T-helper 1 cell treated with Interleukin-12 subunit alpha and Interleukin-12 subunit beta and Interleukin-4 antibody, amounts not matched to agents 30 μg/mL and 1 μg/mL, for 36 hours (primary cell): ENCODE measurements around the gene POFUT2.
A peak's percentile ranks its signal among the peaks of the same experiment; 100 is the strongest.

ENCODE experiments used
- H3K27ac Mint-ChIP-seq: one replicate; pipeline ENCODE4 v1.8.0; 2021; ENCODE audit warnings: mild to moderate bottlenecking, mixed read lengths
- H3K27me3 Mint-ChIP-seq: one replicate; pipeline ENCODE4 v1.8.0; 2021; ENCODE audit warnings: low read depth, mixed read lengths
- H3K36me3 Mint-ChIP-seq: one replicate; pipeline ENCODE4 v1.8.0; 2021; ENCODE audit warnings: low read depth, mixed read lengths
- H3K4me1 Mint-ChIP-seq: one replicate; pipeline ENCODE4 v1.8.0; 2021; ENCODE audit warnings: low read depth, mixed read lengths
- H3K4me3 Mint-ChIP-seq: one replicate; pipeline ENCODE4 v1.8.0; 2021; ENCODE audit warnings: mild to moderate bottlenecking, moderate library complexity, mixed read lengths
- H3K9me3 Mint-ChIP-seq: one replicate; pipeline ENCODE4 v1.8.0; 2021; ENCODE audit warnings: mixed read lengths

The POFUT2 gene

DNA sequence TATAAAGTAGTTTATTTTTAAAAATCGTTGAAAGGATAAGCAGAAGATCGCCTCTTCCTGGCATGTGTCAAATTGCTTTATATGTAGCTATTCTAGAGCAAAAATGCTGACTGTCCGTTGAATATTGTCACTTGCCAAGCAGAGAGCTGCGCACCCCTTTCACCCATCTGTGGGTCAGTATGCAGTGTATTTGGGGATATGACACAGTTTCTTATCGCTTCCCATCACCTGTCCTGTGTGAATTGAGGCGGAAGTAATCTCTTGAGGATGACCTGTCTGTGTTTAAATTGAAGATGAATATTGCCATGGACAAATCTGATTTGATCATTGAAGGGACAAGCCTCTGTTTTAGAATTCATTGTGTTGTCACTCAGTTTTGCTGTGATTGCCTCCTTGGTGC, 52.2 kb downstream of the POFUT2 start:
- no peaks in the 10 kb centered on the region for H3K9me3 Mint-ChIP-seq
- H3K27me3 Mint-ChIP-seq: peaks cover 69% of the 10 kb centered on the region
- H3K27ac Mint-ChIP-seq: no peak overlapping the region
- no peaks in the 10 kb centered on the region for H3K36me3 Mint-ChIP-seq
- H3K4me1 Mint-ChIP-seq: peaks cover 6% of the 10 kb centered on the region
- no peak overlapping the region for H3K4me3 Mint-ChIP-seq

DNA sequence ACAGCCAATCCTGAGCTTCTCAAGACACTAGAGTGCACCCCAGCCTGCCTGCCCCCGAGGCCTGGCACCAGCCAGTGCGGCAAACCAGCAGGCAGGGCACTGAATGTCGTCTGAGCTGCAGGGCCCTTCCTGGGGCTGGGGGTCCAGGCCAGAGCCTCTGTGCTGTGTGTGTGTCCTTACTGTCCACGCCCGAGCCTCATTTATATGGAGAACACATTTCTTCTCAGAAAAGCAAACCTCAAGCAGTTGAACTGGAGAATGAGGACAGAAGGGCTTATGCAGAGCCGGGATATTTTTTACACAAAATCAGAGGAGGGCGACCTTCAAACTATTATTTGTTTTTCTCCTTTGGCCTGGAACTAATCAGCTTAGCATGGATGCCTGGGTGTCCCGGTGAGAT, 52.7 kb downstream of the POFUT2 start:
- H3K4me1 Mint-ChIP-seq: peaks cover 6% of the 10 kb centered on the region
- H3K27me3 Mint-ChIP-seq: peaks cover 67% of the 10 kb centered on the region

DNA sequence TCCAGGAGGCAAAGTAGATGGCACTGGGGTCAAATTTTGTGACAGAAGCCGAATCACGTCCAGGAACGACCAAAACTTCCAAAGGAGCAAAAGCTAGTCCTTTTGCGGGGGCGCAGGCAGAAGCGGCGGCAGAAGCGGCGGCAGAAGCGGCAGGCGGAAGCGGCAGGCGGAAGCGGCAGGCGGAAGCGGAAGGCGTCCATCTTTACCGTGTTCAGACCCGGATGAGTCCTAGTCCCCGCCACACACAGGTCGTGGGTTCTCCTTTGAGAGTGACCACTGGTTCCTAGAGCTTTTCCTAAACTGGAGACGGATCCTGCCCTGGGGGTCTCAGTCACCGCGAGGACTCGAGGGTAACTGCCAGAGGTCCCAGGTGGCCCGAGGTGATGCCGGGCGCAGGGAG, 53.6 kb downstream of the POFUT2 start:
- H3K27me3 Mint-ChIP-seq: peaks cover 59% of the 10 kb centered on the region
- H3K36me3 Mint-ChIP-seq: no peaks in the 10 kb centered on the region
- H3K4me3 Mint-ChIP-seq: no peak overlapping the region
- no peak overlapping the region for H3K27ac Mint-ChIP-seq
- H3K4me1 Mint-ChIP-seq: peaks cover 6% of the 10 kb centered on the region
- H3K9me3 Mint-ChIP-seq: no peaks in the 10 kb centered on the region

More for the DNA sequence above, 52.7 kb downstream of the POFUT2 start:
- Mint-ChIP-seq H3K36me3 (no peaks in the 10 kb centered on the region), H3K4me3 (no peak overlapping the region), H3K27ac (no peak overlapping the region), H3K9me3 (no peaks in the 10 kb centered on the region)

DNA sequence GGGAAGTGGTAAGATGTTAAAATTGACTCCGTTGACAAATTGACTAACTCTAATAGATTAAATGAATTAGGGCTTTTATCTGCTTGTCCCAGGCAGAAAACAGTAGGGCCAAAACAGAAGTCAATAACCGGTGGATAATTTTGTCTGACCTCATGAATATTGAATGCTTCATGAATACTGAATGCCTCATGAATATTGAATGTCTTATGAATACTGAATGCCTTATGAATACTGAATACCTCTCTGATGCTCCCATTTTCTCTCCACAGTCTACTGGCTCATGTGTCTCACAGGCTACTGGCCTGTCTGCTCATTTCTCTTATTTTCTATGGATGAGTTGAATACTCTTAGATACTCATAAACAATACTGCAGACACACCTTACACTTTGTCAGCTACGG, 56.0 kb downstream of the POFUT2 start:
- no peak overlapping the region for H3K4me3 Mint-ChIP-seq

DNA sequence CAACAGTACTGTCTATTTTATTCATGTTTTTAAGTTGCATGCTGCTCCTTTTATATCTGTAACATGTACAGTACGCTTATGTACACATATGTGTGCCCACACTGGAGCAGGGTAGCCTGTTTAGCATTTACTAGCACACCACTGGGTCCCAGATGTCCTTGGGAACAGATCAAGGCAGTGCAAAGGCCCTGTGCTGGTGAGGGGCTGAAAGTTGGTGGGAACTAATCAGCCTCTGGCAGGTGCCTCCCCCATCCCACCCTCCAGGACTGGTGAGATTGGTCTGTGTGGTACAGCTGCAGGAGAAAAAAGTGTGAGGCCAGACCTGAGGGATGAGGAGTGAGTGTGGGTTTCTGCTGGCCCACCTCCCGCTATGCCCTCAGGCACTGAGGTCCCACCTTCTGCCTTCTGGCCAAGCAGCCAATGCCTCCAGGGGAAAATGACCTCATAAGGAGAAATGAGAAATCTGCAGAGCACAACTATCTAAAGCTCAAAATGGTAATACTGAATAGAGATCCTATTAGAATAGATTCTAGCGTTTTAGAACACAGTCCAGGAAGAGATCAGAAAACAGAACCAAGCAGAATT, 58.9 kb downstream of the POFUT2 start:
- no peak overlapping the region for H3K27ac Mint-ChIP-seq
- peaks cover 38% of the 10 kb centered on the region for H3K4me1 Mint-ChIP-seq
- no peak overlapping the region for H3K4me3 Mint-ChIP-seq

More for the DNA sequence above, 56.0 kb downstream of the POFUT2 start:
- Mint-ChIP-seq H3K9me3 (no peaks in the 10 kb centered on the region), H3K4me1 (peaks cover 23% of the 10 kb centered on the region), H3K27me3 (peaks cover 42% of the 10 kb centered on the region), H3K27ac (no peak overlapping the region), H3K36me3 (no peaks in the 10 kb centered on the region)

DNA sequence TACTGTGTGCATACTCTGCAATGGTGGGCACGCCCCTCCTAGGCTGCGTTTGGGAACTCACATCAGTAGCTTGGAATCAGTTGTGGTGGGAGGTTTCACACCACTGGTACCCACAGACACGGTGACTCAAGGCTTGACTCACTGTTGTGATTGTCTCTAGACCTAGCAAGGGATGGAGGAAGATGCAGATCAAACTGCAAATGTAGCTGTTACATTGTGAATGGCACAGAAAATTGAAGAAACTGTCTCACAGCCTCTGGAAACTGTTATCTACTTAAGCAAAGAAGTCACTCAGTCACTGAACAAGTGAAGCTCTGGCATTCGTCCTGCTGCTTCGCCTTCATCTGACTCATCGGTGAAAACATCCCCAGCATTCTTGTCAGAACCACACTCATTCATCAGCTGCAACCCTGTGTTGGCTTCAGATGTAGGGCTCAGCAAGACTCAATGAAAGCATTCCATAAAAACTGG, 59.5 kb downstream of the POFUT2 start:
- no peak overlapping the region for H3K4me3 Mint-ChIP-seq
- peaks cover 2% of the 10 kb centered on the region for H3K36me3 Mint-ChIP-seq
- H3K4me1 Mint-ChIP-seq: peaks cover 38% of the 10 kb centered on the region
- no peaks in the 10 kb centered on the region for H3K9me3 Mint-ChIP-seq
- peak overlapping the region; percentile 83 for H3K27ac Mint-ChIP-seq
- peaks cover 17% of the 10 kb centered on the region for H3K27me3 Mint-ChIP-seq

More for the DNA sequence above, 58.9 kb downstream of the POFUT2 start:
- H3K36me3 Mint-ChIP-seq: peaks cover 2% of the 10 kb centered on the region
- H3K9me3 Mint-ChIP-seq: no peaks in the 10 kb centered on the region
- H3K27me3 Mint-ChIP-seq: peaks cover 22% of the 10 kb centered on the region

DNA sequence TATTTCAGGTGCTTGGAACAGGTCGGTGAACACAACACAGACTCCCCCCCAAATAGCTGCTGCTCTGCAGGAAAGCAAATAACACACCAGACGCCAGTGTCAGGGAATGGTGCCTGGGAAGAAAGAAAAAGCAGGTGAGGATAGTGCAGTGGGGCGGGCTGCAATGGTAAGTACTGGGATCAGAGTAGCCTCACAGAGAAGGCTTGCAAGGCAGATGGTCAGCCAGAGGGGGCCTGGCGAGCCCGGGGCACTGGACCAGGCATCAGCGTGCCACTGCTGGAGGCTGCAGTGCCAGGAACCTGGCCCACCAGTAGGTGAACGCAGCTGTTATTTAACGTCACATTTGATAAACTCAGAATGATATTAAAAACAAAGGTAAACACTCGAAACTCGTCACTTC, 60.0 kb downstream of the POFUT2 start:
- Mint-ChIP-seq H3K36me3 (peaks cover 2% of the 10 kb centered on the region), H3K4me3 (no peak overlapping the region), H3K9me3 (no peaks in the 10 kb centered on the region), H3K27me3 (peaks cover 12% of the 10 kb centered on the region), H3K27ac (peak overlapping the region; percentile 83), H3K4me1 (peaks cover 38% of the 10 kb centered on the region)

DNA sequence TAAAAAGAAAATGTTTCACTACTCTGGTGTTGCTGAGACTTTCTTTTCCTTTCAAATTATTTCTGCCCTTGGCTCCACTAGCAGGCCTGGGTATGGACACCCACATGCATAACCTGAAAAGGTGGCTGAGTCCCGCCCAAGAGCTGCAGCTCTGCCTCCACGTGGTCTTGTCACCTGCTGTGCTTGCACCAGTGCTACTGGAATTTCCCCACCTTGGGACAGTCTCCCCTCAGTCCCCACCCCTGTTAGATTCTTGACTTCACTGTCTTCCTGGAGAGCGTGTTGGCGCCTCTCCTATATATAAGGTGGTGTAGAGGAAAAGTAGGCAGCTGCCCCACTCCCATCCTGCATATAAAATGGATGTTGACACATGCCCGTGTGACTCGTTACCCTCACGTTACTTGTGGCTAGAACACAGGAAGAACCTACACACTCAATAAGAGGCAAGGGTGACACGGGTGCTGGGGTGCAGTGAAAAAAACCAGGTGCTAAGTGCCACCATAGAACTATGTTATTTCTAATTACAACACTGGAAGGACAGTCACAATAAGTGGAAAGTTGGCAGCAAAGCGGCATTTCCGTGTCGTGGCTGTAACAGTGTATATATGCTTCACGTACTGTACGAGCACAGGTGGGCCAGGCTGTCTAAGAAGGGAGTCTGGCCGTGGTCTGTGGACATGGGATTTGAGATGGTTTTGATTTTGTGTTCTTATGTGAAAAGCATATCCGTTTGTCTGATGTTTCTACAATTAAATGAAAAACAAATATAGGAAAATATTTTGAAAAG, 61.0 kb downstream of the POFUT2 start:
- H3K4me3 Mint-ChIP-seq: no peak overlapping the region
- no peaks in the 10 kb centered on the region for H3K9me3 Mint-ChIP-seq
- H3K27ac Mint-ChIP-seq: peak overlapping the region; percentile 33
- H3K4me1 Mint-ChIP-seq: peaks cover 32% of the 10 kb centered on the region
- H3K36me3 Mint-ChIP-seq: peaks cover 2% of the 10 kb centered on the region
- peaks cover 5% of the 10 kb centered on the region for H3K27me3 Mint-ChIP-seq

DNA sequence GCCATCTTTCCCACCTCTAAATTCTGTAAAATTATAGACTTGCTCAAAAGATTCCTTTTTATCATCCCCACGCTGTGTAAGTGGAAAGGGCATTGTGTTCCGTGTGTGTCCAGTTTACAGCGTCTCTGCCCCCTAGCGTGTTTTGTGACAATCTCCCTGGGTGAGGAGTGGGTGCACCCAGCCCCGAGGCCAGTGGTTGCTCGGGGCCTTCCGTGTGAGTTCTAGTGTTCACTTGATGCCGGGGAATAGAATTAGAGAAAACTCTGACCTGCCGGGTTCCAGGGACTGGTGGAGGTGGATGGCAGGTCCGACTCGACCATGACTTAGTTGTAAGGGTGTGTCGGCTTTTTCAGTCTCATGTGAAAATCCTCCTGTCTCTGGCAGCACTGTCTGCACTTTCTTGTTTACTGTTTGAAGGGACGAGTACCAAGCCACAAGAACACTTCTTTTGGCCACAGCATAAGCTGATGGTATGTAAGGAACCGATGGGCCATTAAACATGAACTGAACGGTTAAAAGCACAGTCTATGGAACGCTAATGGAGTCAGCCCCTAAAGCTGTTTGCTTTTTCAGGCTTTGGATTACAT, 61.9 kb downstream of the POFUT2 start:
- Mint-ChIP-seq H3K9me3 (no peaks in the 10 kb centered on the region), H3K36me3 (peaks cover 7% of the 10 kb centered on the region), H3K4me1 (peaks cover 32% of the 10 kb centered on the region), H3K27ac (no peak overlapping the region), H3K4me3 (no peak overlapping the region), H3K27me3 (peaks cover 4% of the 10 kb centered on the region)

DNA sequence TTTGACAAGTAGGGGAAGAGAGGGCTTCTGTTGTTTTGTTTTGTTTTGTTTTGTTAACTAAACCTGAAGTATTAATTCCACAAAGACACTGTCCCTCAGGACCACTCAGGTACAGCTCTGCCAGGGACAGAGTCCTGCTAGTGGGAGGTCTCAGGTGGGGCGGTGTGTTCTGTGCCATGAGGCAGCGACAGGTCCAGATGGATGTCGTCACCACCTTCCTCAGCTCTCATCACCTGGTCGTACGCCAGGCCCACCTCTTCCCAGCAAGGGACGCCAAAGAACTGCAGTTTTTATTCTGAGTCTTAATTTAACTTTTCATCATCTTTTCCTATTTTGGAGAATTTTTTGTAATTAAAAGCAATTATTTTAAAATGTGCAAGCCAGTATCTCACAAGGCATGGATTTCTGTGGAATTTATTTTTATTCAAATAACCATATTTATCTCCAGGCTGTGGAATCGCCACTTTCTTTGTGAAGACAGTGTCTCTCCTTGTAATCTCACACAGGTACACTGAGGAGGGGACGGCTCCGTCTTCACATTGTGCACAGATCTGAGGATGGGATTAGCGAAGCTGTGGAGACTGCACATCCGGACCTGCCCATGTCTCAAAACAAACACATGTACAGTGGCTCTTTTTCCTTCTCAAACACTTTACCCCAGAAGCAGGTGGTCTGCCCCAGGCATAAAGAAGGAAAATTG, 62.5 kb downstream of the POFUT2 start:
- H3K4me1 Mint-ChIP-seq: peaks cover 32% of the 10 kb centered on the region
- H3K4me3 Mint-ChIP-seq: no peak overlapping the region
- peaks cover 4% of the 10 kb centered on the region for H3K27me3 Mint-ChIP-seq
- H3K27ac Mint-ChIP-seq: no peak overlapping the region
- peaks cover 13% of the 10 kb centered on the region for H3K36me3 Mint-ChIP-seq
- H3K9me3 Mint-ChIP-seq: no peaks in the 10 kb centered on the region

DNA sequence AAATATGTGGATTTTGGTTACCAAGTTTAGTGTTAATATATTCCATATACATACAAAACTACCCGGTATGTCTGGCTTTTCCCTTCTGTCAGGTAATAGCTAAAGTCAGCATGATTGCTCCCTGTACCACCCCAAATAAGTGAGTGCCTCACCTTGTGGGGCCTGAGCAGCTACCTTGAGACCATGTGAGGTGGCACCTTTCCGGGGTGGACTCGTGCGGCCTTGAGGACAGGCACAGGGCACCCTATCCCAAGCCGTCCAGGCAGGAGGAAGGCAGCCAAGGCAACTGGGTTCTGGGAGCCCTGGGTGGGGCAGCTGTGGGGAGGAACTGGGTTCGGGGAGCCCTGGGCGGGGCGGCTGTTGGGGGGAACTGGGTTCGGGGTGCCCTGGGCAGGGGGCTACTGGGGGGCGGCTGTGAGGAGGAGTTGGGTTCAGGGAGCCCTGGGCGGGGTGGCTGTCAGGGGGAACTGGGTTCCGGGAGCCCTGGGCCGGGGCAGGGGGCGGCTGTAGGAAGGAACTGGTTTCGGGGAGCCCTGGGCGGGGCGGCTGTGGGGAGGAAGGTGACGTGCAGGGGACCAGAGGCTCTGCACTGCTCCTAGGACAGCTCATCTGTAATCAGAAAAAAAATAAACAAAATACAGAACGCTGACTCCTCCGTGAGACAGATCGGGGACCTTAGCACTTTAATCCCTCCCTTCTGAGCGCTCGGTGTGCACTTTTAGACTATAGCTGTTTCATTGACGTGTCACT, 63.3 kb downstream of the POFUT2 start:
- peaks cover 13% of the 10 kb centered on the region for H3K36me3 Mint-ChIP-seq
- peaks cover 32% of the 10 kb centered on the region for H3K4me1 Mint-ChIP-seq
- peaks cover 4% of the 10 kb centered on the region for H3K27me3 Mint-ChIP-seq
- H3K4me3 Mint-ChIP-seq: no peak overlapping the region
- peak overlapping the region; percentile 50 for H3K27ac Mint-ChIP-seq
- no peaks in the 10 kb centered on the region for H3K9me3 Mint-ChIP-seq

DNA sequence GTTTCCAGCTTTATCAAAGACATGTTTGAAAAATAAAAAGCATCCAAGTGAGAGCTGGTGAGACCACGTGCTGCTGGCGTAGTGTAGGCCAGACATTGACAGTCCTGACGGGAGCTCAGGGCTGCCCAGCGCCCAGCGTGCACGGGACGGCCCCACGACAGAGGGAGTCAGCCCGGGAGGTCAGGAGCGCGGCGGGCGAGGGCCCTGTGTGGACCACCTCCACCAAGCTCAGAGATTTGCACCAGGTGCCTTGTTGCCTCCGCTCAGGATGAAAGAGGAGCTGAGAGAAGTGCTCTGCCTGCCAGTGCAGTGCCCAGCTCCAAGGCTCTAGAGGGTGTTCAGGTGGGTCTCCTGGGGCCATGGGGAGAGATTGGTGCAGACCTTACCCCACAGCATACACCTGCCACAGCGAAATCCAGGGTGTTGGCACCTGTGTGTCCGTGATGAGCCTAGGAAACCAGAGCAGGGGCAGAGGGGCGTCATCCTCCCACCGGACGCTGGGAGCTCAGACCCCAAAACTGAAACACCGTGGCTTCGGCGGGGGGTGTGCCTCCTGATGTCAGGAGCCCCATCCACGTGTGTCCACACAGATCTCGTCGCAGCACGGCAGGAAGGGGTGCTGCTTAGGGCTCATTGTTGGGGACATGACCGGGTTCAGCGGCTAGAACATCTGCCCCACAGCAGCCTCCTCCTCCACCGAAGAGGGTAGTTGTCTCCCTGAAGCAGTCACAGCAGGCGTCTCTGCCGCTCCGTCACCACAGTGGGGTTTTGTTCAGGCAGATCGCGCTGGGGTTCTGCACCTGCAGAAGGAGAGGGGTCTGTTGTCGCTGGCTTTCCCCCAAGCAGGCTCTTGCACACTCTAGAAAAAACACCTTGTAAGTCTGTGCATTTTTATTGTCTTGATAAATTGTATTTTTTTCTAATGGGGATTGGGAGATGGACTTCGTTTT, 64.2 kb downstream of the POFUT2 start:
- no peak overlapping the region for H3K4me3 Mint-ChIP-seq
- no peaks in the 10 kb centered on the region for H3K9me3 Mint-ChIP-seq
- H3K36me3 Mint-ChIP-seq: peaks cover 14% of the 10 kb centered on the region
- no peaks in the 10 kb centered on the region for H3K27me3 Mint-ChIP-seq
- peaks cover 27% of the 10 kb centered on the region for H3K4me1 Mint-ChIP-seq
- no peak overlapping the region for H3K27ac Mint-ChIP-seq

DNA sequence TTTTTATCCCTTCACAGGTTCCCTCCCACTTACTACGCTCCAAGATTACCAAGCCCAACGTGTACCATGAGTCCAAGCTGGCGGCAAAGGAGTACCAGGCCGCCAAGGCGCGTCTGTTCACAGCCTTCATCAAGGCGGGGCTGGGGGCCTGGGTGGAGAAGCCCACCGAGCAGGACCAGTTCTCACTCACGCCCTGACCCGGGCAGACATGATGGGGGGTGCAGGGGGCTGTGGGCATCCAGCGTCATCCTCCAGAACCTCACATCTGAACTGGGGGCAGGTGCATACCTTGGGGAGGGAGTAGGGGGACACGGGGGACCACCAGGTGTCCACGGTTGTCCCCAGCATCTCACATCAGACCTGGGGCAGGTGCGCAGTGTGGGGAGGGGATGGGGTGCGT, 65.7 kb downstream of the POFUT2 start:
- H3K9me3 Mint-ChIP-seq: peaks cover 10% of the 10 kb centered on the region
- H3K4me3 Mint-ChIP-seq: no peak overlapping the region
- no peaks in the 10 kb centered on the region for H3K27me3 Mint-ChIP-seq
- H3K4me1 Mint-ChIP-seq: peaks cover 20% of the 10 kb centered on the region
- peaks cover 23% of the 10 kb centered on the region for H3K36me3 Mint-ChIP-seq
- no peak overlapping the region for H3K27ac Mint-ChIP-seq
